HepG2 (cell line): Measurements from ENCODE around the gene CRIM1. TPM values are rescaled to one million over a fixed set of nuclear protein-coding genes. Genes with fewer than 3 reads are reported as not detected.

Source experiments
- CBX5 ChIP-seq: sonication (generic); formaldehyde crosslinking; IDR thresholded peaks from 2 replicates; pipeline ENCODE4 v1.4.0; 2020; ENCODE audit warnings: missing genetic modification reagents, borderline replicate concordance
- CERS6 ChIP-seq: sonication (generic); formaldehyde crosslinking; IDR thresholded peaks from 2 replicates; pipeline ENCODE4 v1.5.0; 2020; ENCODE audit warnings: missing genetic modification reagents
- E2F1 ChIP-seq: sonication (generic); formaldehyde crosslinking; IDR thresholded peaks from 2 replicates; pipeline ENCODE4 v1.5.0; 2020; ENCODE audit warnings: missing genetic modification reagents
- EEA1 ChIP-seq: sonication (generic); formaldehyde crosslinking; IDR thresholded peaks from 2 replicates; pipeline ENCODE4 v1.5.1; 2020; ENCODE audit warnings: mild to moderate bottlenecking, missing genetic modification reagents, borderline replicate concordance
- FOXJ3 ChIP-seq: sonication (generic); formaldehyde crosslinking; IDR thresholded peaks from 2 replicates; pipeline ENCODE4 v1.4.0; 2020; ENCODE audit warnings: missing genetic modification reagents, mild to moderate bottlenecking, borderline replicate concordance
- GATAD2A ChIP-seq: IDR thresholded peaks from 2 replicates; pipeline ENCODE4 v1.6.1; 2016
- HIVEP1 ChIP-seq: sonication (generic); formaldehyde crosslinking; IDR thresholded peaks from 2 replicates; pipeline ENCODE4 v1.4.0; 2020; ENCODE audit warnings: mild to moderate bottlenecking, missing genetic modification reagents
- IRX3 ChIP-seq: sonication (generic); formaldehyde crosslinking; IDR thresholded peaks from 2 replicates; pipeline ENCODE4 v1.8.1; 2023; ENCODE audit warnings: mild to moderate bottlenecking, low read depth, missing genetic modification reagents, borderline replicate concordance
- MNT ChIP-seq: fragments of 450-650 bp; IDR thresholded peaks from 2 replicates; pipeline ENCODE4 v1.6.1; 2016
- MZF1 ChIP-seq: sonication (generic); formaldehyde crosslinking; IDR thresholded peaks from 2 replicates; pipeline ENCODE4 v1.8.1; 2023; ENCODE audit warnings: mild to moderate bottlenecking, missing genetic modification reagents, borderline replicate concordance
- PAF1 ChIP-seq: IDR thresholded peaks from 2 replicates; pipeline ENCODE4 v1.6.1; 2016; ENCODE audit warnings: missing genetic modification reagents, missing compliant biosample characterization
- REL ChIP-seq: sonication (generic); formaldehyde crosslinking; conservative IDR thresholded peaks from 2 replicates; pipeline ENCODE4 v1.8.0; 2022; ENCODE audit warnings: mild to moderate bottlenecking, missing genetic modification reagents, moderate library complexity
- RXRA ChIP-seq: sonication (generic); formaldehyde crosslinking; IDR thresholded peaks from 2 replicates; pipeline ENCODE4 v1.5.1; 2020; ENCODE audit warnings: missing genetic modification reagents
- SAFB2 ChIP-seq: sonication (generic); formaldehyde crosslinking; IDR thresholded peaks from 2 replicates; pipeline ENCODE4 v1.5.1; 2020; ENCODE audit warnings: missing genetic modification reagents, low read depth, mild to moderate bottlenecking, borderline replicate concordance
- SPEN ChIP-seq: sonication (generic); formaldehyde crosslinking; IDR thresholded peaks from 2 replicates; pipeline ENCODE4 v1.5.1; 2020; ENCODE audit warnings: low read depth, mild to moderate bottlenecking, missing genetic modification reagents
- ZFX ChIP-seq: sonication (generic); formaldehyde crosslinking; IDR thresholded peaks from 2 replicates; pipeline ENCODE4 v1.4.0; 2020; ENCODE audit warnings: mild to moderate bottlenecking, low read depth, missing genetic modification reagents, moderate library complexity
- ZNF224 ChIP-seq: sonication (generic); formaldehyde crosslinking; IDR thresholded peaks from 2 replicates; pipeline ENCODE4 v1.5.0; 2020; ENCODE audit warnings: mild to moderate bottlenecking, missing genetic modification reagents
- ZNF639 ChIP-seq: conservative IDR thresholded peaks from 2 replicates; pipeline ENCODE4 v1.6.1; 2018; ENCODE audit warnings: missing genetic modification reagents
- ZNF672 ChIP-seq: sonication (generic); formaldehyde crosslinking; IDR thresholded peaks from 2 replicates; pipeline ENCODE4 v1.8.1; 2022; ENCODE audit warnings: missing genetic modification reagents
- ZNF710 ChIP-seq: sonication (generic); formaldehyde crosslinking; IDR thresholded peaks from 2 replicates; pipeline ENCODE4 v1.5.0; 2020; ENCODE audit warnings: mild to moderate bottlenecking, missing genetic modification reagents, borderline replicate concordance
- polyA plus RNA-seq, 8 experiments: library from polyadenylated mRNA; depleted of rRNA in 3 of 8; stranded (reverse) in 7 of 8; unstranded in 1 of 8; fragments of >200 nt; fragmentation: Illumina TruSeq in 4 of 8; extraction: Trizol in 4 of 8; gene quantifications; 2 replicates each; pipeline versions ENCODE4 v1.2.1 to v1.2.3, GENCODE V29; 2011 to 2016; ENCODE audit warnings: low read depth in 4 of 8, missing spikeins in 1 of 8, mixed read lengths in 1 of 8; ENCODE audit not compliant: insufficient read depth in 1 of 8
- total RNA-seq, 5 experiments: library from RNA; depleted of rRNA; stranded (reverse); fragments of >200 nt; fragmentation: Illumina TruSeq; extraction: Trizol; gene quantifications; 2 replicates each; pipeline ENCODE4 v1.2.3, GENCODE V29; 2016; ENCODE audit warnings: low read depth in 1 of 5

The CRIM1 gene
- total and polyA plus RNA-seq, 2 of the 13 experiments (the other 11 are each of a cell fraction or from before 2014, with no cell fraction given): 39.1 to 69.9 TPM

GRCh38 chr2:36356990-36357846 lies 1.6 kb downstream of the CRIM1 start (continued):
- 0 out of 2 replicates have a peak, but pooled peaks have one; percentile 45 for TF ChIP-seq ZNF672
- no peak for TF ChIP-seq E2F1 (CRISPR knock-in tag)
- no peak for TF ChIP-seq EEA1 (CRISPR knock-in tag)
- peak; percentile 36; the same call in 1 of the 2 replicates for TF ChIP-seq ZFX (CRISPR knock-in tag)
- TF ChIP-seq ZNF710: peak; percentile 15; the same call in 1 of the 2 replicates
- TF ChIP-seq GATAD2A (CRISPR knock-in tag): peak; percentile 45; the same call in 1 of the 2 replicates
- TF ChIP-seq ZNF224 (CRISPR knock-in tag): no peak; the same call in 1 of the 2 replicates
- no peak for TF ChIP-seq IRX3 (CRISPR knock-in tag)
- TF ChIP-seq SAFB2 (CRISPR knock-in tag): 0 out of 2 replicates have a peak, but pooled peaks have one; percentile 41
- TF ChIP-seq REL (CRISPR knock-in tag): 0 out of 2 replicates have a peak, but pooled peaks have one; percentile 75
- TF ChIP-seq MZF1: no peak
- TF ChIP-seq RXRA (CRISPR knock-in tag): peak; percentile 54; the same call in 1 of the 2 replicates
- TF ChIP-seq CERS6 (CRISPR knock-in tag): no peak
- peak; percentile 68; the same call in 1 of the 2 replicates for TF ChIP-seq HIVEP1 (CRISPR knock-in tag)
- TF ChIP-seq SPEN (CRISPR knock-in tag): peak; percentile 68
- TF ChIP-seq FOXJ3 (CRISPR knock-in tag): 0 out of 2 replicates have a peak, but pooled peaks have one; percentile 14
- TF ChIP-seq PAF1 (CRISPR knock-in tag): no peak
- TF ChIP-seq ZNF639 (CRISPR knock-in tag): 0 out of 2 replicates have a peak, but pooled peaks have one; percentile 23
- peak; percentile 8; the same call in 1 of the 2 replicates for TF ChIP-seq MNT
- TF ChIP-seq CBX5 (CRISPR knock-in tag): peak; percentile 74; the same call in 1 of the 2 replicates
